ENCODE results near the gene GH1. TPM values are rescaled to one million over a fixed set of nuclear protein-coding genes. Genes with fewer than 3 reads are reported as not detected.
A peak's percentile ranks its signal among the peaks of the same experiment; 100 is the strongest.
"Not testable (repeated sequence)": the region's sequence is repeated elsewhere in the genome, so short reads cannot be mapped to it uniquely, and the experiment has no call there.

Gene GH1
- total and polyA plus RNA-seq, 7 experiments from 2014 or later: 0.58 to 0.66 TPM; not detected in 5

GRCh38 chr17:63889026-63889848 lies 29.4 kb downstream of the GH1 start:
- peak overlapping the region in 1 of 9 donors; percentile 47 for H3K27ac Mint-ChIP-seq

GRCh38 chr17:63885119-63885518 lies 33.5 kb downstream of the GH1 start:
- H3K36me3 ChIP-seq (ENCODE audit: control insufficient read depth in 2 of 3, insufficient read depth in 3 of 3, low read length in 3 of 3); H3K27ac ChIP-seq (ENCODE audit: low read depth, low read length); H3K4me1 Mint-ChIP-seq; H3K36me3 Mint-ChIP-seq; H3K27me3 ChIP-seq (ENCODE audit: control insufficient read depth in 2 of 2, insufficient read depth in 2 of 2, low read length in 2 of 2); H3K4me1 ChIP-seq (ENCODE audit: control insufficient read depth in 2 of 2, insufficient read depth in 2 of 2, low read length in 2 of 2); H3K4me3 ChIP-seq (ENCODE audit: low read length); intact Hi-C loops (cut with micrococcal nuclease); ATAC-seq; CTCF ChIA-PET; H3K9me3 Mint-ChIP-seq; H3K4me3 Mint-ChIP-seq; DNase-seq; H3K9me3 ChIP-seq (ENCODE audit: control insufficient read depth in 2 of 3, low read length in 3 of 3); POLR2A ChIA-PET; H3K27ac Mint-ChIP-seq: not testable (repeated sequence)
- H3K27me3 Mint-ChIP-seq: peaks cover 0 to 18% (median 4%) of the 10 kb centered on the region in 5 donors

More at GRCh38 chr17:63889026-63889848, 29.4 kb downstream of the GH1 start:
- H3K36me3 Mint-ChIP-seq; H3K27ac ChIP-seq (ENCODE audit: low read depth, low read length); H3K27me3 ChIP-seq (ENCODE audit: control insufficient read depth in 2 of 2, insufficient read depth in 2 of 2, low read length in 2 of 2); intact Hi-C loops (cut with micrococcal nuclease); H3K4me3 ChIP-seq (ENCODE audit: low read length); H3K36me3 ChIP-seq (ENCODE audit: control insufficient read depth in 2 of 3, insufficient read depth in 3 of 3, low read length in 3 of 3); H3K4me1 Mint-ChIP-seq; H3K4me3 Mint-ChIP-seq; H3K4me1 ChIP-seq (ENCODE audit: control insufficient read depth in 2 of 2, insufficient read depth in 2 of 2, low read length in 2 of 2); H3K9me3 Mint-ChIP-seq; H3K9me3 ChIP-seq (ENCODE audit: control insufficient read depth in 2 of 3, low read length in 3 of 3); POLR2A ChIA-PET: not testable (repeated sequence)
- peaks cover 0 to 44% (median 4%) of the 10 kb centered on the region in 5 donors for H3K27me3 Mint-ChIP-seq
- ATAC-seq (peak; percentile 87), DNase-seq (peak in 5 of 9 donors; percentile 23 to 36 (median 31))
- CTCF ChIA-PET: interaction anchor here (1.0 to 1.2 kb wide), 3 partner anchors 14 to 381 kb away, joined by 3 to 5 read pairs (median 4); no protein-coding TSS in a partner anchor

GRCh38 chr17:63882626-63883126 lies 36.0 kb downstream of the GH1 start:
- DNase-seq; H3K27me3 ChIP-seq (ENCODE audit: control insufficient read depth in 2 of 2, insufficient read depth in 2 of 2, low read length in 2 of 2); H3K9me3 ChIP-seq (ENCODE audit: control insufficient read depth in 2 of 3, low read length in 3 of 3); H3K4me1 ChIP-seq (ENCODE audit: control insufficient read depth in 2 of 2, insufficient read depth in 2 of 2, low read length in 2 of 2); H3K36me3 Mint-ChIP-seq; H3K36me3 ChIP-seq (ENCODE audit: control insufficient read depth in 2 of 3, insufficient read depth in 3 of 3, low read length in 3 of 3); H3K4me3 Mint-ChIP-seq; H3K9me3 Mint-ChIP-seq; H3K27ac Mint-ChIP-seq; intact Hi-C loops (cut with micrococcal nuclease); H3K4me1 Mint-ChIP-seq; ATAC-seq; H3K27ac ChIP-seq (ENCODE audit: low read depth, low read length); H3K27me3 Mint-ChIP-seq; H3K4me3 ChIP-seq (ENCODE audit: low read length): not testable (repeated sequence)
- POLR2A ChIA-PET: interaction anchor here (0.8 kb wide), 1 partner anchor 180 kb away, joined by 3 read pairs; no protein-coding TSS in a partner anchor
- CTCF ChIA-PET: interaction anchor here (0.6 to 1.9 kb wide), 3 partner anchors 17 to 1143 kb away, joined by 3 to 5 read pairs (median 3); no protein-coding TSS in a partner anchor

- Histone ChIP-seq H3K36me3 (ENCODE audit: control insufficient read depth in 2 of 3, insufficient read depth in 3 of 3, low read length in 3 of 3) (no peaks in the 10 kb centered on the region), H3K27me3 (ENCODE audit: control insufficient read depth in 2 of 2, insufficient read depth in 2 of 2, low read length in 2 of 2) (no peaks in the 10 kb centered on the region), H3K9me3 (ENCODE audit: control insufficient read depth in 2 of 3, low read length in 3 of 3) (no peaks in the 10 kb centered on the region), H3K4me1 (ENCODE audit: control insufficient read depth in 2 of 2, insufficient read depth in 2 of 2, low read length in 2 of 2) (no peaks in the 10 kb centered on the region), H3K27ac (ENCODE audit: low read depth, low read length) (no peak within 1 kb of the TSS), H3K4me3 (ENCODE audit: low read length) (no peak within 1 kb of the TSS)
- POLR2A ChIA-PET: no interaction called here
- Mint-ChIP-seq H3K36me3 (no peaks in the 10 kb centered on the region), H3K27ac (no peak within 1 kb of the TSS), H3K27me3 (peaks cover 0 to 3% (median 0%) of the 10 kb centered on the region in 5 donors), H3K4me1 (peaks cover 0 to 2% (median 0%) of the 10 kb centered on the region in 7 donors), H3K9me3 (no peaks in the 10 kb centered on the region), H3K4me3 (no peak within 1 kb of the TSS)
- CTCF ChIA-PET: interaction anchor here (0.9 to 1.9 kb wide), 2 partner anchors 15 to 16 kb away, joined by 3 to 5 read pairs; no protein-coding TSS in a partner anchor
- DNase-seq (peak in 8 of 9 donors; percentile 32 to 69 (median 52)), ATAC-seq (peak; percentile 94)
- intact Hi-C loops (cut with micrococcal nuclease): no loop called here
Measured at GRCh38 chr17:63881935-63882601, 36.6 kb downstream of the GH1 start, which contains the start of gene GH2. Gene GH2, minus strand, starts transcription at chr17:63881944. Its CDS starts 143 bp downstream, at chr17:63881801.

GRCh38 chr17:63881337-63881736 lies 37.3 kb downstream of the GH1 start:
- H3K4me3 Mint-ChIP-seq; H3K9me3 Mint-ChIP-seq; DNase-seq; H3K36me3 ChIP-seq (ENCODE audit: control insufficient read depth in 2 of 3, insufficient read depth in 3 of 3, low read length in 3 of 3); H3K27ac ChIP-seq (ENCODE audit: low read depth, low read length); intact Hi-C loops (cut with micrococcal nuclease); H3K4me1 Mint-ChIP-seq; H3K9me3 ChIP-seq (ENCODE audit: control insufficient read depth in 2 of 3, low read length in 3 of 3); H3K36me3 Mint-ChIP-seq; H3K4me1 ChIP-seq (ENCODE audit: control insufficient read depth in 2 of 2, insufficient read depth in 2 of 2, low read length in 2 of 2); H3K27me3 ChIP-seq (ENCODE audit: control insufficient read depth in 2 of 2, insufficient read depth in 2 of 2, low read length in 2 of 2); H3K27me3 Mint-ChIP-seq; POLR2A ChIA-PET; H3K4me3 ChIP-seq (ENCODE audit: low read length); H3K27ac Mint-ChIP-seq; ATAC-seq: not testable (repeated sequence)
- CTCF ChIA-PET: interaction anchor here (0.7 to 1.1 kb wide), 3 partner anchors 14 to 681 kb away, joined by 3 to 4 read pairs (median 3); no protein-coding TSS in a partner anchor

- no peak for DNase-seq
- no peak overlapping the region for H3K4me3 Mint-ChIP-seq
- H3K9me3 ChIP-seq (ENCODE audit: control insufficient read depth in 2 of 3, low read length in 3 of 3): no peaks in the 10 kb centered on the region
Measured at GRCh38 chr17:63880706-63881105, 37.9 kb downstream of the GH1 start.

More at GRCh38 chr17:63880706-63881105, 37.9 kb downstream of the GH1 start:
- H3K9me3 Mint-ChIP-seq: no peaks in the 10 kb centered on the region
- CTCF ChIA-PET: interaction anchor here (0.9 to 1.1 kb wide), 2 partner anchors 13 to 15 kb away, joined by 3 to 4 read pairs; no protein-coding TSS in a partner anchor
- H3K4me1 ChIP-seq (ENCODE audit: control insufficient read depth in 2 of 2, insufficient read depth in 2 of 2, low read length in 2 of 2): no peaks in the 10 kb centered on the region
- no peaks in the 10 kb centered on the region for H3K36me3 Mint-ChIP-seq
- intact Hi-C loops (cut with micrococcal nuclease): no loop called here
- H3K27me3 ChIP-seq (ENCODE audit: control insufficient read depth in 2 of 2, insufficient read depth in 2 of 2, low read length in 2 of 2): no peaks in the 10 kb centered on the region
- H3K27me3 Mint-ChIP-seq: peaks cover 0 to 3% (median 0%) of the 10 kb centered on the region in 5 donors
- H3K27ac ChIP-seq (ENCODE audit: low read depth, low read length): no peak overlapping the region
- H3K36me3 ChIP-seq (ENCODE audit: control insufficient read depth in 2 of 3, insufficient read depth in 3 of 3, low read length in 3 of 3): no peaks in the 10 kb centered on the region
- no peak overlapping the region for H3K27ac Mint-ChIP-seq
- ATAC-seq: no peak
- H3K4me1 Mint-ChIP-seq: peaks cover 0 to 2% (median 0%) of the 10 kb centered on the region in 7 donors
- POLR2A ChIA-PET: no interaction called here
- no peak overlapping the region for H3K4me3 ChIP-seq (ENCODE audit: low read length)

Data from naive thymus-derived CD4-positive, alpha-beta T cell (primary cell).